Large intestine (tissue), 3 donors: ENCODE results near the gene SYCP3. TPM values are rescaled to one million over a fixed set of nuclear protein-coding genes. Genes with fewer than 3 reads are reported as not detected.

Source experiments
- DNase-seq, 2 donors: peaks; one replicate each; pipeline versions ENCODE4 v3.0.0 to v3.0.0-alpha.2; 2013
- H3K27ac ChIP-seq: one replicate; pipeline ENCODE4 v1.5.1; 2013; ENCODE audit warnings: low read length
- H3K27me3 ChIP-seq: 2 replicates; pipeline ENCODE4 v1.6.1; 2013; ENCODE audit warnings: low read length; ENCODE audit not compliant: control insufficient read depth, insufficient read depth
- H3K36me3 ChIP-seq: 2 replicates; pipeline ENCODE4 v1.6.1; 2013; ENCODE audit warnings: low read length; ENCODE audit not compliant: control insufficient read depth, insufficient read depth
- H3K4me1 ChIP-seq: one replicate; pipeline ENCODE4 v1.6.1; 2013; ENCODE audit warnings: low read length; ENCODE audit not compliant: control insufficient read depth, insufficient read depth
- H3K4me3 ChIP-seq: one replicate; pipeline ENCODE4 v1.5.1; 2013; ENCODE audit warnings: low read length
- H3K9me3 ChIP-seq: one replicate; pipeline ENCODE4 v1.6.1; 2013; ENCODE audit warnings: mild to moderate bottlenecking, low read depth, low read length, moderate library complexity; ENCODE audit not compliant: control insufficient read depth
- WGBS: methylation state at CpG from one replicate; pipeline ENCODE4 v1.1.5; 2013; ENCODE audit warnings: low lambda C conversion rate; ENCODE audit not compliant: insufficient coverage; 5-methylcytosine and 5-hydroxymethylcytosine counted together
- polyA plus RNA-seq: library from polyadenylated mRNA; unstranded; fragments of 120-200 nt; gene quantifications from one replicate; pipeline ENCODE4 v1.2.1, GENCODE V29; 2013

SYCP3 gene
- polyA plus RNA-seq, 1 donor, result 1.7 TPM

GRCh38 chr12:101761781-101762180 lies 22.5 kb upstream of the SYCP3 start:
- H3K27ac ChIP-seq, result no peak overlapping the region
- H3K4me3 ChIP-seq, result no peak overlapping the region
- H3K27me3 ChIP-seq, result no peaks in the 10 kb centered on the region
- H3K4me1 ChIP-seq, result no peaks in the 10 kb centered on the region
- peaks cover 12% of the 10 kb centered on the region for H3K36me3 ChIP-seq
- no peak for DNase-seq
- 100% methylated on average over 1 of the region's 4 CpGs for WGBS
- no peaks in the 10 kb centered on the region for H3K9me3 ChIP-seq

GRCh38 chr12:101761350-101761749 lies 22.1 kb upstream of the SYCP3 start:
- DNase-seq, result no peak
- Histone ChIP-seq H3K9me3 (no peaks in the 10 kb centered on the region), H3K4me3 (no peak overlapping the region), H3K27ac (no peak overlapping the region), H3K4me1 (no peaks in the 10 kb centered on the region), H3K27me3 (no peaks in the 10 kb centered on the region), H3K36me3 (peaks cover 13% of the 10 kb centered on the region)
- WGBS, result 80% methylated on average over 2 of the region's 5 CpGs

GRCh38 chr12:101759396-101760047 lies 20.3 kb upstream of the SYCP3 start:
- Histone ChIP-seq H3K4me1 (no peaks in the 10 kb centered on the region), H3K4me3 (no peak overlapping the region), H3K36me3 (peaks cover 13% of the 10 kb centered on the region), H3K9me3 (no peaks in the 10 kb centered on the region), H3K27ac (no peak overlapping the region), H3K27me3 (no peaks in the 10 kb centered on the region)
- WGBS, result 33% methylated on average over 1 of the region's 5 CpGs
- DNase-seq, result no peak

- WGBS, result no CpG with 5 or more reads among the region's 4 CpGs
- no peaks in the 10 kb centered on the region for H3K9me3 ChIP-seq
These were observed 10.9 kb upstream of the SYCP3 start for GRCh38 chr12:101750152-101750551.

GRCh38 chr12:101749657-101750056 lies 10.4 kb upstream of the SYCP3 start:
- no peaks in the 10 kb centered on the region for H3K9me3 ChIP-seq
- WGBS, result no CpG with 5 or more reads among the region's 4 CpGs
- peaks cover 52% of the 10 kb centered on the region for H3K36me3 ChIP-seq
- H3K27me3 ChIP-seq, result no peaks in the 10 kb centered on the region
- no peaks in the 10 kb centered on the region for H3K4me1 ChIP-seq
- no peak overlapping the region for H3K4me3 ChIP-seq
- no peak overlapping the region for H3K27ac ChIP-seq
- no peak for DNase-seq

More at GRCh38 chr12:101750152-101750551, 10.9 kb upstream of the SYCP3 start:
- H3K36me3 ChIP-seq, result peaks cover 49% of the 10 kb centered on the region
- H3K27ac ChIP-seq, result no peak overlapping the region
- no peak for DNase-seq
- H3K27me3 ChIP-seq, result no peaks in the 10 kb centered on the region
- H3K4me1 ChIP-seq, result no peaks in the 10 kb centered on the region
- H3K4me3 ChIP-seq, result no peak overlapping the region

GRCh38 chr12:101748907-101749306 lies 9.6 kb upstream of the SYCP3 start:
- no CpG with 5 or more reads among the region's 1 CpG for WGBS
- H3K9me3 ChIP-seq, result no peaks in the 10 kb centered on the region
- H3K4me3 ChIP-seq, result no peak overlapping the region
- peaks cover 57% of the 10 kb centered on the region for H3K36me3 ChIP-seq
- H3K4me1 ChIP-seq, result no peaks in the 10 kb centered on the region
- no peak overlapping the region for H3K27ac ChIP-seq
- DNase-seq, result no peak
- H3K27me3 ChIP-seq, result no peaks in the 10 kb centered on the region

GRCh38 chr12:101747697-101748096 lies 8.4 kb upstream of the SYCP3 start:
- Histone ChIP-seq H3K27ac (no peak overlapping the region), H3K36me3 (peaks cover 60% of the 10 kb centered on the region), H3K4me3 (no peak overlapping the region), H3K9me3 (no peaks in the 10 kb centered on the region), H3K27me3 (no peaks in the 10 kb centered on the region), H3K4me1 (peaks cover 1% of the 10 kb centered on the region)
- WGBS, result no CpG with 5 or more reads among the region's 1 CpG
- DNase-seq, result no peak

GRCh38 chr12:101746661-101747060 lies 7.4 kb upstream of the SYCP3 start:
- peaks cover 5% of the 10 kb centered on the region for H3K4me1 ChIP-seq
- peaks cover 65% of the 10 kb centered on the region for H3K36me3 ChIP-seq
- no peak overlapping the region for H3K27ac ChIP-seq
- DNase-seq, result no peak
- H3K4me3 ChIP-seq, result no peak overlapping the region
- 86% methylated on average over 1 of the region's 1 CpG for WGBS
- H3K27me3 ChIP-seq, result no peaks in the 10 kb centered on the region
- no peaks in the 10 kb centered on the region for H3K9me3 ChIP-seq

- Histone ChIP-seq H3K36me3 (peaks cover 66% of the 10 kb centered on the region), H3K4me3 (no peak overlapping the region), H3K9me3 (no peaks in the 10 kb centered on the region), H3K27ac (no peak overlapping the region), H3K27me3 (no peaks in the 10 kb centered on the region), H3K4me1 (peaks cover 5% of the 10 kb centered on the region)
- no CpG with 5 or more reads among the region's 1 CpG for WGBS
- DNase-seq, result no peak
These were observed 6.9 kb upstream of the SYCP3 start for GRCh38 chr12:101746196-101746595.

- H3K27ac ChIP-seq, result no peak overlapping the region
- no peaks in the 10 kb centered on the region for H3K27me3 ChIP-seq
- WGBS, result no CpG with 5 or more reads among the region's 3 CpGs
- peaks cover 5% of the 10 kb centered on the region for H3K4me1 ChIP-seq
- peaks cover 70% of the 10 kb centered on the region for H3K36me3 ChIP-seq
- DNase-seq, result no peak
- H3K9me3 ChIP-seq, result no peaks in the 10 kb centered on the region
- H3K4me3 ChIP-seq, result no peak overlapping the region
These were observed 6.2 kb upstream of the SYCP3 start for GRCh38 chr12:101745481-101745880.
